ENCODE measurements around the gene ACADSB.

Gene ACADSB

GRCh38 chr10:123026302-123026701 is 17.5 kb downstream of the ACADSB start:
- no peaks in the 10 kb centered on the region for H3K4me1 ChIP-seq (ENCODE audit: insufficient read depth, low read length)
- H3K79me2 ChIP-seq (ENCODE audit: insufficient read depth, low read length): no peaks in the 10 kb centered on the region
- H3K4me3 ChIP-seq (ENCODE audit: low read depth in 1 of 2, low read length in 2 of 2): no peak overlapping the region
- H3K27ac ChIP-seq (ENCODE audit: low read length): no peak overlapping the region
- no peak overlapping the region for H2AFZ ChIP-seq (ENCODE audit: low read depth, low read length)
- ATAC-seq (ENCODE audit: insufficient read depth, low read depth): no peak
- no peaks in the 10 kb centered on the region for H3K9me3 ChIP-seq (ENCODE audit: insufficient read depth, low read length, severe bottlenecking)
- H3K27me3 ChIP-seq (ENCODE audit: insufficient read depth, low read length, poor library complexity): no peaks in the 10 kb centered on the region
- no peaks in the 10 kb centered on the region for H3K36me3 ChIP-seq (ENCODE audit: insufficient read depth, low read length)
- H4K20me1 ChIP-seq (ENCODE audit: insufficient read depth, low read length): no peaks in the 10 kb centered on the region
- no peak overlapping the region for H3K9ac ChIP-seq (ENCODE audit: low read depth, low read length)
- TF ChIP-seq EZH2 (IDR thresholded peaks at IDR 0.05; ENCODE audit: borderline replicate concordance, low read depth, low read length, severe bottlenecking) (no peak), CTCF (IDR thresholded peaks at IDR 0.05; ENCODE audit: borderline replicate concordance, extremely low read depth, low read length, poor library complexity, severe bottlenecking) (no peak)
- no peak for DNase-seq
- no peak overlapping the region for H3K4me2 ChIP-seq (ENCODE audit: insufficient read depth, low read length)

GRCh38 chr10:123027861-123028260 is 19.1 kb downstream of the ACADSB start:
- no peaks in the 10 kb centered on the region for H3K4me1 ChIP-seq (ENCODE audit: insufficient read depth, low read length)
- H4K20me1 ChIP-seq (ENCODE audit: insufficient read depth, low read length): no peaks in the 10 kb centered on the region
- DNase-seq (no peak), ATAC-seq (ENCODE audit: insufficient read depth, low read depth) (no peak)
- no peaks in the 10 kb centered on the region for H3K36me3 ChIP-seq (ENCODE audit: insufficient read depth, low read length)
- H3K27ac ChIP-seq (ENCODE audit: low read length): no peak overlapping the region
- H2AFZ ChIP-seq (ENCODE audit: low read depth, low read length): no peak overlapping the region
- H3K4me3 ChIP-seq (ENCODE audit: low read depth in 1 of 2, low read length in 2 of 2): no peak overlapping the region
- TF ChIP-seq EZH2 (IDR thresholded peaks at IDR 0.05; ENCODE audit: borderline replicate concordance, low read depth, low read length, severe bottlenecking) (no peak), CTCF (IDR thresholded peaks at IDR 0.05; ENCODE audit: borderline replicate concordance, extremely low read depth, low read length, poor library complexity, severe bottlenecking) (no peak)
- H3K27me3 ChIP-seq (ENCODE audit: insufficient read depth, low read length, poor library complexity): no peaks in the 10 kb centered on the region
- no peaks in the 10 kb centered on the region for H3K9me3 ChIP-seq (ENCODE audit: insufficient read depth, low read length, severe bottlenecking)
- no peak overlapping the region for H3K4me2 ChIP-seq (ENCODE audit: insufficient read depth, low read length)
- no peaks in the 10 kb centered on the region for H3K79me2 ChIP-seq (ENCODE audit: insufficient read depth, low read length)
- no peak overlapping the region for H3K9ac ChIP-seq (ENCODE audit: low read depth, low read length)

GRCh38 chr10:123031124-123031523 is 22.3 kb downstream of the ACADSB start:
- TF ChIP-seq EZH2 (IDR thresholded peaks at IDR 0.05; ENCODE audit: borderline replicate concordance, low read depth, low read length, severe bottlenecking): no peak
- TF ChIP-seq CTCF (IDR thresholded peaks at IDR 0.05; ENCODE audit: borderline replicate concordance, extremely low read depth, low read length, poor library complexity, severe bottlenecking): no peak
- H3K4me1 ChIP-seq (ENCODE audit: insufficient read depth, low read length): no peaks in the 10 kb centered on the region
- ATAC-seq (ENCODE audit: insufficient read depth, low read depth): no peak

GRCh38 chr10:123034332-123034731 is 25.5 kb downstream of the ACADSB start:
- no peak overlapping the region for H3K4me3 ChIP-seq (ENCODE audit: low read depth in 1 of 2, low read length in 2 of 2)

More at GRCh38 chr10:123031124-123031523, 22.3 kb downstream of the ACADSB start:
- H3K27ac ChIP-seq (ENCODE audit: low read length): no peak overlapping the region
- no peaks in the 10 kb centered on the region for H3K27me3 ChIP-seq (ENCODE audit: insufficient read depth, low read length, poor library complexity)
- no peaks in the 10 kb centered on the region for H4K20me1 ChIP-seq (ENCODE audit: insufficient read depth, low read length)
- no peaks in the 10 kb centered on the region for H3K9me3 ChIP-seq (ENCODE audit: insufficient read depth, low read length, severe bottlenecking)
- no peak overlapping the region for H3K9ac ChIP-seq (ENCODE audit: low read depth, low read length)
- no peak for DNase-seq
- H3K79me2 ChIP-seq (ENCODE audit: insufficient read depth, low read length): no peaks in the 10 kb centered on the region
- H3K36me3 ChIP-seq (ENCODE audit: insufficient read depth, low read length): peaks cover 6% of the 10 kb centered on the region; the same call in 1 of the 2 replicates
- H3K4me3 ChIP-seq (ENCODE audit: low read depth in 1 of 2, low read length in 2 of 2): no peak overlapping the region
- no peak overlapping the region for H2AFZ ChIP-seq (ENCODE audit: low read depth, low read length)
- no peak overlapping the region for H3K4me2 ChIP-seq (ENCODE audit: insufficient read depth, low read length)

More at GRCh38 chr10:123034332-123034731, 25.5 kb downstream of the ACADSB start:
- DNase-seq (no peak), ATAC-seq (ENCODE audit: insufficient read depth, low read depth) (no peak)
- Histone ChIP-seq H3K27ac (ENCODE audit: low read length) (no peak overlapping the region), H3K79me2 (ENCODE audit: insufficient read depth, low read length) (no peaks in the 10 kb centered on the region), H4K20me1 (ENCODE audit: insufficient read depth, low read length) (no peaks in the 10 kb centered on the region), H3K4me1 (ENCODE audit: insufficient read depth, low read length) (no peaks in the 10 kb centered on the region), H3K9ac (ENCODE audit: low read depth, low read length) (no peak overlapping the region), H3K27me3 (ENCODE audit: insufficient read depth, low read length, poor library complexity) (no peaks in the 10 kb centered on the region), H3K36me3 (ENCODE audit: insufficient read depth, low read length) (peaks cover 15% of the 10 kb centered on the region; the same call in 1 of the 2 replicates), H3K4me2 (ENCODE audit: insufficient read depth, low read length) (no peak overlapping the region), H3K9me3 (ENCODE audit: insufficient read depth, low read length, severe bottlenecking) (no peaks in the 10 kb centered on the region), H2AFZ (ENCODE audit: low read depth, low read length) (no peak overlapping the region)
- TF ChIP-seq CTCF (IDR thresholded peaks at IDR 0.05; ENCODE audit: borderline replicate concordance, extremely low read depth, low read length, poor library complexity, severe bottlenecking): no peak
- TF ChIP-seq EZH2 (IDR thresholded peaks at IDR 0.05; ENCODE audit: borderline replicate concordance, low read depth, low read length, severe bottlenecking): no peak

All from DND-41 (cell line).